Progenitor cell of endocrine pancreas (in vitro differentiated cells): ENCODE data around the gene BACE2. TPM values are rescaled to one million over a fixed set of nuclear protein-coding genes. Genes with fewer than 3 reads are reported as not detected.

Source experiments
- DNase-seq: peaks from one replicate; pipeline ENCODE4 v3.0.0; 2021; ENCODE audit warnings: low spot score; ENCODE audit not compliant: unreplicated experiment
- H3K27ac Mint-ChIP-seq: 2 replicates; pipeline ENCODE4 v1.8.0; 2021; ENCODE audit warnings: mild to moderate bottlenecking, moderate library complexity, mixed read lengths
- H3K27me3 Mint-ChIP-seq: 2 replicates; pipeline ENCODE4 v1.8.0; 2021; ENCODE audit warnings: mixed read lengths
- H3K36me3 Mint-ChIP-seq: 2 replicates; pipeline ENCODE4 v1.8.0; 2022; ENCODE audit warnings: mixed read lengths; ENCODE audit not compliant: insufficient read depth
- H3K4me1 Mint-ChIP-seq: 2 replicates; pipeline ENCODE4 v1.8.0; 2021; ENCODE audit warnings: low read depth, mixed read lengths
- H3K4me3 Mint-ChIP-seq: 2 replicates; pipeline ENCODE4 v1.8.0; 2021; ENCODE audit warnings: low read depth, mild to moderate bottlenecking, moderate library complexity, mixed read lengths
- H3K9me3 Mint-ChIP-seq: 2 replicates; pipeline ENCODE4 v1.8.0; 2021; ENCODE audit warnings: low read depth, mixed read lengths
- CTCF ChIP-seq: fragments of 200-600 bp; sonication (generic); IDR thresholded peaks from one replicate; pipeline ENCODE4 v1.5.0; 2021; ENCODE audit warnings: antibody characterized with exemption, mild to moderate bottlenecking; ENCODE audit not compliant: unreplicated experiment
- total RNA-seq: library from RNA; stranded (reverse); gene quantifications from 2 replicates; pipeline ENCODE4 v1.2.1, GENCODE V29; 2021

Gene BACE2
- total RNA-seq, 1 donor from 2014 or later = 13.4 TPM

GRCh38 chr21:41164052-41164451, 3.9 kb upstream of the BACE2 start:
- peaks cover 17% of the 10 kb centered on the region for H3K4me1 Mint-ChIP-seq
- H3K27ac Mint-ChIP-seq = no peak overlapping the region
- no peaks in the 10 kb centered on the region for H3K36me3 Mint-ChIP-seq
- no peak overlapping the region for H3K4me3 Mint-ChIP-seq
- H3K27me3 Mint-ChIP-seq = peaks cover 40% of the 10 kb centered on the region
- no peak for TF ChIP-seq CTCF
- no peaks in the 10 kb centered on the region for H3K9me3 Mint-ChIP-seq
- DNase-seq = no peak

- Mint-ChIP-seq H3K4me1 (peaks cover 20% of the 10 kb centered on the region), H3K27me3 (peaks cover 41% of the 10 kb centered on the region), H3K4me3 (peak overlapping the region; percentile 45), H3K27ac (no peak overlapping the region), H3K9me3 (no peaks in the 10 kb centered on the region), H3K36me3 (no peaks in the 10 kb centered on the region)
- no peak for TF ChIP-seq CTCF
- no peak for DNase-seq
These were observed 2.8 kb upstream of the BACE2 start for GRCh38 chr21:41164981-41165655.

GRCh38 chr21:41166884-41167283, 1.1 kb upstream of the BACE2 start:
- peaks cover 46% of the 10 kb centered on the region for H3K27me3 Mint-ChIP-seq

GRCh38 chr21:41168391-41169257, 664 bp downstream of the BACE2 start:
- no peak for TF ChIP-seq CTCF
- Mint-ChIP-seq H3K4me1 (peaks cover 23% of the 10 kb centered on the region), H3K9me3 (no peaks in the 10 kb centered on the region), H3K4me3 (peak overlapping the region; percentile 79), H3K27ac (no peak overlapping the region), H3K27me3 (peaks cover 38% of the 10 kb centered on the region), H3K36me3 (no peaks in the 10 kb centered on the region)
- peak; percentile 29 for DNase-seq

More at GRCh38 chr21:41166884-41167283, 1.1 kb upstream of the BACE2 start:
- Mint-ChIP-seq H3K4me3 (peak overlapping the region; percentile 69), H3K27ac (no peak overlapping the region), H3K9me3 (no peaks in the 10 kb centered on the region), H3K36me3 (no peaks in the 10 kb centered on the region), H3K4me1 (peaks cover 23% of the 10 kb centered on the region)
- DNase-seq = no peak
- no peak for TF ChIP-seq CTCF

- peaks cover 34% of the 10 kb centered on the region for H3K27me3 Mint-ChIP-seq
- TF ChIP-seq CTCF = no peak
- no peaks in the 10 kb centered on the region for H3K9me3 Mint-ChIP-seq
- peak overlapping the region; percentile 79 for H3K4me3 Mint-ChIP-seq
- no peak overlapping the region for H3K27ac Mint-ChIP-seq
- no peak for DNase-seq
- peaks cover 23% of the 10 kb centered on the region for H3K4me1 Mint-ChIP-seq
- no peaks in the 10 kb centered on the region for H3K36me3 Mint-ChIP-seq
These were observed 1.3 kb downstream of the BACE2 start for GRCh38 chr21:41169258-41169576.
